Stimulated activated CD8-positive, alpha-beta memory T cell treated with anti-CD3 and anti-CD28 coated beads, Interleukin-15, amount 100 ng/mL, for 4 hours (primary cell): ENCODE results near the gene MVD.

ENCODE experiments used
- DNase-seq, 2 donors: peaks; one replicate each; pipeline ENCODE4 v3.0.0-alpha.2; 2020; ENCODE audit warnings: low read depth in 2 of 2

MVD gene

GRCh38 chr16:88697116-88697830 is 34.4 kb upstream of the MVD start:
- DNase-seq, result no peak

DNA sequence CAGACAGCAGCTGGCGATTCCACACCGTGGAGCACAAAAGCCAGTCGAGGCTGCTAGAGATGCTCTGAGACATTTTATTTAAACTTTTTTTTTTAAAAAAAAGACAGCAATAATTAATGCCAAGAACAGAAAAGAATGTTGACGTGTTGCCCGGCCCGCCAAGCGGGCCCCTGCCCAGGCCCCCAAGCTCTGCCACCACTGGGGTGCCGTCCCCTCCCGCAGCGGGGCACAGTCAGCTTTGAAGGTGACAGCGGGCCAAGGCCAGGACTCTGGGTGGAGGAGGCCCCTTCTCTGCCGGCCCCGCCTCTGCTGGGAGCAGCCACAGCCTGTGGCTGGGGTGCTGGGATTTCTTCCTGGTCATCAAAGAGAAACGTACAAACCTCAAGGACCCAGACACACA is 33.5 kb upstream of the MVD start:
- no peak for DNase-seq

GRCh38 chr16:88695753-88696152 is 32.9 kb upstream of the MVD start:
- no peak for DNase-seq

- no peak for DNase-seq
These were observed 32.3 kb upstream of the MVD start for GRCh38 chr16:88695218-88695617.

GRCh38 chr16:88694221-88695087 is 31.6 kb upstream of the MVD start:
- no peak for DNase-seq

- no peak for DNase-seq
These were observed 30.7 kb upstream of the MVD start for GRCh38 chr16:88693420-88694177.

- no peak for DNase-seq
These were observed 30.0 kb upstream of the MVD start for GRCh38 chr16:88692861-88693260.

- DNase-seq, result no peak
These were observed 29.2 kb upstream of the MVD start for GRCh38 chr16:88691924-88692560.

DNA sequence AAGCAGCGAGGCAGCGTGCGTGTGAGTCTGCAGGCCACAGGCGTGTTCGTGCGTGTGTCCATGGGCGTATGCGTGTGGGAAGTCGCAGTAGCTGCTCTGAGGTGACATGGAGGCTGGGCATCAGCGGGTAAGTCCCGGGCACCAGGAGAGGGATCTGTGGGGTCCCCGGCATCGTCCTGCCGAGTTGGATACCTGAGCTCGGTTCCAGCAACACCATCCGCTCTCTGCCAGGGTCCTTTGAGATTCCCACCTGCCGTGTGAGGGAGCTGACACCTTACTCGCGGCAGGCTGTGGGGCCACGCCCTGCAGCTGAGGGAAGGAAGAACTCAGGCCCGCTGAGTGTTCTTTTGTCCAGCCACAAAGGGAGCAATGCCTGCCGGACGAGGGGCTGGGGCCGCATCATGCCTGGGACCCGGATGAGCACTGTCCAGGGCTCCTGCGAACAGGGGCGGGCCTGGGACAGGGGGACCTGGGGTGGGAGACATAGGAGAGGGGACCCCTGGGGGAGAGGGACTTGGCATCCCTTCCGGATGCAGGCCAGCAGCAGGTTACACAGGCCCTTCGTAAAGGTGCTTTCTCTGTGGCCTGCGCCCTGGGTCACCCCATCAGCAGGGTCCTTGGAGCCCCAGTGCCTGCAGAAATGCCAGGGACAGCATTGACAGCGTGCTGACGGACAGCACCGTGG is 28.4 kb upstream of the MVD start:
- no peak for DNase-seq

- no peak for DNase-seq
These were observed 27.6 kb upstream of the MVD start for GRCh38 chr16:88690341-88691128.

DNA sequence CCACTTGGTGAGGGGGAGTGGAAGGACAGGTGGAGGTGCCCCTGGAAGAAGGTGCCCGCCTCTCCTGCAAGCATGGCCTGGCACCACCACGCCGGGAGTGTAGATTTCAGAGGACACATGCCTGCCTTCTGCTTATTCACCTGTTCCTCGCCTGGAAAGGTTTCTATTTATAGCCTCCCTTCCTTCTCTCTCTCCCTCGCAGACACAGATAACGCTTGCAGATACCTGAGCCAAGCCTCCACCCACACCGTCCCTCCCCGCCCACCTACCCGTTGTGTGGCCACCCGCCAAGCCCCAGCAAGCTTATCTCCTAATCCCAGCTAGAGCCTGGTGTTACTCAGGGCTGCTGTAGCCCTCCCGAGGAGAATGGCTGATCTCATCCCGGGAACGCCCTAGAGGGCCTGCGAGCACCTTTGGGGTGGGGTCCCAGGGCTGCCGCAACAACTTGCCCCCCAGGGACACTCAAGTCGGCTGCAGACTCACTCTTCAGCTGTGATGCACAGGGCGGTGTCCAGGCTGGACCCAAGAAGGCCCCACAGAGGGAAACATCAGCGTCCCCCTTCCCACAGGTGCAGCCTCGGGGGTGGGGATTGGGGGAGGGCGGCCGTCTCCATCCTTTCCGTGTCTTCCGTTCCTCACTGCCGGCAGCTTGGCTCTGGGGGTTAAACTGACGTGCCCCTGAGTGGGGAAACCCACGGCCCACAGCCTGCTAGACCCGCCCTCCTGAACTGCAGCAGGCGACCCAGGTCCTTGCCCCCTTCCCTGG is 25.3 kb upstream of the MVD start:
- no peak for DNase-seq

DNA sequence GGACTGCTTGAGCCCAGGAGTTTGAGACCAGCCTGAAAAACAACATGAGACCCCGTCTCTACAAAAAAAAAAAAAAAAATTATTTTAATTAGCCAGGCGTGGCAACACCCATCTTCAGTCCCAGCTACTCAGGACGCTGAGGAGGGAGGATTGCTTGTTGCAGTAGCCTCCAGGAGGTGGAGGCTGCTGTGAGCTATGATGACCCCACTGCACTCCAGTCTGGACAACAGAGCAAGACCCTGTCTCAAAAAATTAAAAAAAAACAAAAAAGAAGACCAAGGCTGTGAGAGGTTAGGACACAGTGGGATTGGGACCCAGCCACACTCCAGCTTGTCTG is 24.8 kb upstream of the MVD start:
- DNase-seq, result no peak

DNA sequence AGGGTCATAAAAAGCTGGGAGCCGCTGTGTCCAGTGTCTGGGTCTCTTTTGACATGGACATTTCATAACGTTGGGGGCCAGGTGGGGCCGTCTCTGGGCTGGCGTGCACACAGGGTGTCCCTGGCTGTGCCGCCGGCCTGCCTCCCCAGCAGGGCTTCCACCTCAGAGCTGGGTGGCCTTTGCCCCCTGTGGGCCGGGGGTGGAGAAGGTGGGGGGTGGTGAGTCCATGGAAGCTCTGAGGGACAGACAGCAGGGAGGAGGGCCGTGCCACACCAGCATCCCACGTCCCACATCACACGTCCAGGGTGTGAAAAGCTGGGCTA is 24.3 kb upstream of the MVD start:
- no peak for DNase-seq

DNA sequence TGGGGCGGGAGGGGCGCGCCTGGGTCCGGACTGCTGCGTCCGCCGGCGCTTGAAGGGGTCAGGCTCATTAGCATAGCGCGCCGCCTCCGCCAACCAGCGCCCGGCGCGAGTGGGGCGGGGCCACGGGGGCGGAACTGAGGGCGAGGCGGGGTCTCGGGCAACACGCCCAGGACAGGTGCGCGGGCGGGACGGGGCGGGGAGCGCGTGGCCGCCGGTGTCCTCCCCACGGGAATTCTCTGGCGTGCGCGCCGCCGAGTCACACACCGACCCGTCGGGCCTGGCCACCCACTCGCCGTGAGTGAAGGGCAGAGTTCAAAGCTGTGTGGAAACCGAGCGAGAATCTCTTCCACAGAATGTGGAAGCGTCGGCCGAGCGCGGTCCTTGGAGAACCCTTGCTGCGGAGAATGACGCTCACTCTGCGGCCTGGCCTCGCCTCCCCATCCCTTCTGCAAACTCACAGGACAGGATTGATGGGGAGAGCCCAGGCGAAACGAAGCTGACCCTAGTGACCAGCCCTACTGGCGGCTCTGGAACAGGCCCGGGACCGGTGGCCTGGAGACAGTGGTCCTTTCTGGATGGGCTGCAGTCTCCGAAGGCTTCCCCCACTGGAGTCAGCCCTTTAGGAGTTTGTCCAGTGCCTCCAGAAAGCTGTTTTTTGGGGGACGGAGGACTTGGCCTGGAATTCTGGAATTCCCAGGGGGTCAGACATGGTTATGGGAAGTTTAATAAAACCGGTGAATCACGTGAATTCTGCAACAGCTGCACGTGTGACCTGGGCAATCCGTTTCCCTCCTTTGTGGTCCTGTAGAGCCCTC is 23.8 kb upstream of the MVD start, which contains the start of gene SNAI3:
TSS of gene SNAI3 (minus strand) at position 69 of the 815 bp plus-strand sequence. CDS start 101 bp downstream, outside the sequence.
- DNase-seq, result peak; percentile 70 to 77

GRCh38 chr16:88686062-88686438 is 23.2 kb upstream of the MVD start:
- DNase-seq, result no peak

- peak in 1 of 2 donors; percentile 49 for DNase-seq
These were observed 22.5 kb upstream of the MVD start for GRCh38 chr16:88685156-88686061.

- DNase-seq, result no peak
These were observed 21.8 kb upstream of the MVD start for GRCh38 chr16:88684569-88685155.
